HG03196 (cell line): ENCODE data around the gene EBP.

Experiments used
- ATAC-seq: cut with Tn5 transposase; IDR thresholded peaks from one replicate; pipeline ENCODE4 v1.9.1; 2021; ENCODE audit not compliant: unreplicated experiment

The EBP gene

GRCh38 chrX:48521353-48522243 is at the start of gene EBP:
Gene EBP (plus strand): TSS chrX:48521808. CDS start chrX:48523772, 1,964 bp downstream.
- ATAC-seq: peak; percentile 92

- ATAC-seq: no peak
These were observed 49.4 kb upstream of the EBP start for GRCh38 chrX:48472225-48472624.

- no peak for ATAC-seq
These were observed 48.5 kb upstream of the EBP start for GRCh38 chrX:48472851-48473703.

DNA sequence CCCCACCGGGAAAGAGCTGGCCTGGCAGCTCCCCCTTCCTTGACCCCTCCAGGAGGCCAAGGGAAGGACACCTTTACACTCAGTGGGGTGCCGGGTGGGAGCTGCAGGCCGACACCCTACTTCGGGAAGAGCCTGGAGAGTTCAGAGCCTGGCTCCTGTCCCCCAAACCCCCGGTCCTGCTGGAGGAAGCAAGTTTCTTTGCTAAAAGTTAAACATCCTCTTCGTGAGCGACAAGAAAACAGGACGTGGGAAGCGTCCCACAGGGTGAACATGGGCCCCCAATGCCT is 48.0 kb upstream of the EBP start:
- no peak for ATAC-seq

DNA sequence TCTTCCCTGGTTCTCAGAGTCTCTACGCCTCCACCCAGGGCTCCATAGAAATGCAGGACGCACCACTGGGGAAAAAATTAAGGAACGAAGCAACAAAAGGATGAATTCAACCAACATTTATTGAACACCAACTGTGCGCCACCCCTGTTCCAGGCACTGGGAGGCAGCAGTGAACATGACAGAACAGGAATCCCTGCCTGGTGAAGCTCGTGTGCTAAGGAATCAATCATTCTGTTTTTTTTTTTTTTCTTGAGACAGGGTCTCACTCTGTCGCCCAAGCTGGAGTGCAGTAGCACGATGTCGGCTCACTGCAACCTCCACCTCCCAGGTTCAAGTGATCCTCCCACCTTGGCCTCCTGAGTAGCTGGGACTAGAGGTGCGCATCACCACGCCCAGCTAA is 47.5 kb upstream of the EBP start:
- ATAC-seq: no peak

- no peak for ATAC-seq
These were observed 47.0 kb upstream of the EBP start for GRCh38 chrX:48474581-48474980.

- no peak for ATAC-seq
These were observed 46.3 kb upstream of the EBP start for GRCh38 chrX:48475296-48475695.

DNA sequence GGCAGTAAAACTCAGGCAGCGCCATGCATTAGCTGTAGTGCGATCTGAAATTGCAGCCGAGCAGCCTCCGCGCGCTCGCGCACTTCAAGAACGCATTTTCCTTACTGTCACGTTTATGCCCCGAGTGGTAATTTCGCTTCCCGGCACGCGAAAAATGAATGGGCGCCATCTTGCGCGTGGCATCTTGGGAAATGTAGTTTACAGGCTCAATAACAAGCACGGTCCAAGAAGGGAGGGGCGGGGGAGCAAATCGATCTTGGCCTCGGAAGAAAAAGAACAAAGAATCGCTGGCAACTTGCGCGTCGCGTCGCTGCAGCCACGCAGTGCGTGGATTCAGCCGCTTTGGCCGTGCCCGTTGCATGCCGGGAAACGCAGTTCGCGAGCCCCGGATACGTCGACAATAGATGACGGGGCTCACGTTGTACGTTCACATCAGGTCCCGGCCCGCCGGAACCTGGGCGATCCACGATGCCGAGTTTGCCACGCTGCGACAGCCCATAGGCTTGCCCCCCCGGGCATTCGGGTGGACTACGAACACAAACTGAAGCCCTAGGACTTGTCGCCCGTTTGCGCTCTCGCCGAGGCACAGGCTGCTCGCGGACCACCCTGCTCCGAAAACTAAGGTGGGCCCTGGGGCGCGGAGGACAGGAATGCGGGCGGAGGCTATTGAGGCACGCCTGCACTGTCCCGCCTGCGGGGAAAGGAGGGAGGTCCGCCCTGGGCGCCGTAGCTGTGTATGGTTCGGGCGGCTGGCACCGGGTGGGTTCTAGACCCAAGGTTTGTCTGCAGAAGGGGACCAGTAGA is 45.6 kb upstream of the EBP start, which contains the start of gene FTSJ1:
TSS of gene FTSJ1 (plus strand) at position 426 of the 804 bp plus-strand sequence. CDS start 1,849 bp downstream, outside the sequence.
- ATAC-seq: peak; percentile 81

- no peak for ATAC-seq
These were observed 44.7 kb upstream of the EBP start for GRCh38 chrX:48476919-48477318.

GRCh38 chrX:48477960-48478755 is 43.5 kb upstream of the EBP start:
- no peak for ATAC-seq

DNA sequence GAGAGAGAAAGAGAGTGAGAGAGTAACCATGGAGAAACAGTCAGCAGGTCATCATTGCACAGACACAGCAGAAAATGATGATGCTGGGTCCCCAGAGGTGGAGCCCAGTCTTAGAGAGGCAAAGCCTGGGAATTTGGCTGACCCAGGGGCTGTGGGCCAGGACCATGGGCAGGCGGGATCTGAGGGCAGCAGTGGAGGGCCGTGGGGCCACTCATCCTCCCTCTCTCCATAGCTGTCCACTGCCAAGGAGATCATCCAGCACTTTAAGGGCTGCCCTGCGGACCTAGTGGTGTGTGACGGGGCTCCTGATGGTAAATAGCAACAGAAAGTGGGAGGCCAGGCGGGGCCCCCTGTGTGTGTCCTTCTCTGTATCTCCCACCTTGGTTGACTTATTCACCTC is 42.8 kb upstream of the EBP start:
- ATAC-seq: no peak

DNA sequence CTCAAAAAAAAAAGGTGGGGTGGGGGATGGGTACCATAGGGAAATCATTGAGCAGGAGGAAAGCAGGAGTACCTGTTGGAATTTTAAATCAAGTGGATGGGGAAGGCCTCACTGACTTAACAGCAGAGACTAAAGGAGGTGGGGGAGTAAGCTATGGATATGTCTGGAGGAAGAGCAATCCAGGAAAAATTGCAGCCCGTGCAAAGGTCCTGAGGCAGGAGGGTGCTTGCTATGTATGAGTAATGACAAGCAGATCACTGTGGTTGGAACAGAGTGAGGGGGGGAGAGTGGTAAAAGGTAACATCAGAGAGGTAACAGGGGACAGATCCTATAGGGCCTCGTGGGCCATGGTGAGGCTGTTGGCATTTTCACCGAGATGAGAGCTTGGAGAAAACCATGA is 41.5 kb upstream of the EBP start:
- no peak for ATAC-seq

- no peak for ATAC-seq
These were observed 41.0 kb upstream of the EBP start for GRCh38 chrX:48480583-48480982.

DNA sequence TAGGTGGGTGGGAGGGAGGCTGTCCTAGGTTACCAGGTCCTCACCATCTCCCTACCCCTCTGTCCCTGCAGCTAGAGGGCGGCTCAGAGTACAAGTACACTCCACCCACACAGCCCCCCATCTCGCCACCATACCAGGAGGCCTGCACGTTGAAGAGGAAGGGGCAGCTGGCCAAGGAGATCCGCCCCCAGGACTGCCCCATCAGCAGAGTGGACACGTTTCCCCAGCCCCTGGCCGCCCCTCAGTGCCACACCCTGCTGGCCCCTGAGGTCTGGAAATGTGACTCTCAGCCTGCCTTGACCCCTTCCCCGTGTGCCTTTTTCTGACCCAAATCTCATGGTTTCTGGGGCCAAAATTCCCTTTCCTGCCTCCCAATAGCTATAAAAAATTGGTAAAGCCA is 39.1 kb upstream of the EBP start:
- no peak for ATAC-seq

GRCh38 chrX:48487362-48487798 is 34.2 kb upstream of the EBP start:
- no peak for ATAC-seq

DNA sequence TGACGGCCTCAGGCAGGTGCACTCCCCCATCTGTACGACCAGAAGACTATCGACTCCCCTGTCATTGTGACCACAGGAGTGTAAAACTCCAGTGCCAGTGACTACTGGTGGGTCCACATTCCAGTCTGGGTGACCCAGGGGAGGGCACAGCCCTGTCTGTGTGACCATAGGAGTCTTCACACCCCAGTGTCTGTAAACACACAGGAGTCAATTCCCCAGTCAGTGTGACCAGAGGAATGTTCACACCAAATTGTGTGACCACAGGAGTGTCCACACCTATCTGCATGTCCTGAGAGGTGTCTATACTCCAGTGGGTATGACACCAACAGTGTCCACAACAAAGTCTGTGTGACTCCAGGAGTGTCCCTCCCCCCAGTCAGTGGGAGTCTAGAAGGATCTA is 33.6 kb upstream of the EBP start:
- ATAC-seq: no peak

GRCh38 chrX:48489296-48489695 is 32.3 kb upstream of the EBP start:
- ATAC-seq: no peak

GRCh38 chrX:48489892-48490291 is 31.7 kb upstream of the EBP start:
- no peak for ATAC-seq

DNA sequence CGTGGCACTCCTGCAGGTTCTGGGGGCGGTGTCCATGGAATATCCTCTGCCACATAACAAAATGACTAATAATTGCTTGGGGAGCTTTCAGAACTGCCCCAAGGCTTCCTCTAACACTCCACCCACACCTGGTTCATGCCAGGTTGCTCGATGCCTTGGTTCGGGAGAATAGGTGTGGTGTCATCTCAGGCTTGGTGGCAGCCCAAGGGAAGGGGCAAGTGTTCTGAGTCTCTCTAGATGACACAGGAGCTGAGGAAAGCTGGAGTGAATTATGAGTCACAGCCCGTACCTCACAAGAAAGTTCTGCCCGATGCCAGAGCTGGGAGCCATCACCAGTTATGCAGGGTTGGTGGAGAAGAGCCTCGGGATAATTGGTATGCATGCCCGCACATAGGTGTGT is 30.9 kb upstream of the EBP start:
- no peak for ATAC-seq

- no peak for ATAC-seq
These were observed 29.8 kb upstream of the EBP start for GRCh38 chrX:48491809-48492208.
